ENCODE measurements around the gene ADAMTS12. TPM values are rescaled to one million over a fixed set of nuclear protein-coding genes. Genes with fewer than 3 reads are reported as not detected.

Gene ADAMTS12
- total and polyA plus RNA-seq, 2 of the 8 experiments (the other 6 are each of a cell fraction or from before 2014, with no cell fraction given) = 6.4 to 12.8 TPM

DNA sequence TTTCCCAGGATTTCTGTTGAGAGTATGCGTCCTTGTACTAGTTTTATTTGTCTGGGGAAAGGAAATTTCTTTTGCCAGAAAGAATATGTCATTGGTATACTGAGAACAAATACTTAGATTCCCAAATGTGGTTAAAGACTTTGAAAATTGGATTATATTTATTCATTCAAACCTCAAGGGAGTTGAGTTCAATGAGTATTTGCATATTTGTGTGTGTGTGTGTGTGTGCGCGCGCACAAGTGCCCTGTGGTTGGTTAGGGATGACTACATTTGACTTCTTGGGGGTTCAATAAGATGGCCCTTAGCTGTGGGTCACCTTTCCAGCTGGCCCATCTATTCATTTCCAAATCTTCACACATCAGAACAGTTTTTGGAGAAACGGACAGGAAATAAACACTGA lies 49.3 kb upstream of the ADAMTS12 start:
- no peaks in the 10 kb centered on the region for H3K79me2 ChIP-seq (ENCODE audit: control insufficient read depth in 1 of 2, insufficient read depth in 2 of 2, low read length in 2 of 2)
- no peak overlapping the region for H3K4ac ChIP-seq (replicated peaks; ENCODE audit: insufficient read length, low read depth, low read length)
- no peak overlapping the region for H3K4me3 ChIP-seq (ENCODE audit: extremely low read depth in 1 of 4, insufficient read depth in 2 of 4, low read depth in 3 of 4, low read length in 4 of 4)
- H3K36me3 ChIP-seq (ENCODE audit: control insufficient read depth in 2 of 4, insufficient read depth in 4 of 4, low read length in 3 of 4) = no peaks in the 10 kb centered on the region
- no peak overlapping the region for H2AFZ ChIP-seq (ENCODE audit: low read length)
- no peak overlapping the region for H3K4me2 ChIP-seq (ENCODE audit: insufficient read depth in 1 of 2, low read depth in 2 of 2, low read length in 2 of 2)
- no peak overlapping the region for H2BK12ac ChIP-seq (ENCODE audit: low read depth, low read length)
- FAIRE-seq = no peak
- H2BK5ac ChIP-seq (ENCODE audit: low read depth, low read length) = no peak overlapping the region
- H4K8ac ChIP-seq (ENCODE audit: extremely low read depth, insufficient read depth, low read length) = no peak overlapping the region
- ChIA-PET CTCF (ENCODE audit: partially characterized antibody) (interaction anchor here (1.2 kb wide), 1 partner anchor 358 kb away, joined by 3 read pairs; no protein-coding TSS in a partner anchor), POLR2A (ENCODE audit: partially characterized antibody) (no interaction called here)
- H3K23me2 ChIP-seq (ENCODE audit: low read depth, low read length) = peaks cover 6% of the 10 kb centered on the region
- no peak overlapping the region for H3K27ac ChIP-seq (ENCODE audit: low read depth, low read length)
- no peak for DNase-seq (ENCODE audit: low read depth in 1 of 2, low spot score in 2 of 2)
- H3K56ac ChIP-seq (replicated peaks; ENCODE audit: insufficient read length, low read depth, low read length) = no peak overlapping the region
- H3K9ac ChIP-seq (replicated peaks in 1 of 4; ENCODE audit: extremely low read depth in 1 of 4, low read depth in 3 of 4, low read length in 3 of 4) = no peak overlapping the region
- H2BK20ac ChIP-seq (ENCODE audit: low read length) = no peak overlapping the region
- H3K18ac ChIP-seq (ENCODE audit: extremely low read depth, low read length) = no peak overlapping the region
- no peak overlapping the region for H4K5ac ChIP-seq (ENCODE audit: insufficient read length, low read depth, low read length)
- no peak overlapping the region for H3K23ac ChIP-seq (ENCODE audit: insufficient read length)
- H2BK15ac ChIP-seq (ENCODE audit: low read length) = no peak overlapping the region
- H2BK120ac ChIP-seq (replicated peaks; ENCODE audit: low read depth, low read length) = no peak overlapping the region
- H3K4me1 ChIP-seq (replicated peaks in 1 of 4; ENCODE audit: control insufficient read depth in 3 of 4, insufficient read depth in 4 of 4, low read length in 3 of 4) = peaks cover 0 to 6% (median 3%) of the 10 kb centered on the region in 4 experiments; a peak in 3 of 7 replicates
- H3K79me1 ChIP-seq (ENCODE audit: low read depth, low read length) = no peaks in the 10 kb centered on the region
- TF ChIP-seq SUZ12 (IDR thresholded peaks at IDR 0.05; ENCODE audit: low read length) = no peak
- no peak for TF ChIP-seq POLR2A (IDR thresholded peaks at IDR 0.05; ENCODE audit: control extremely low read depth in 1 of 2, low read depth in 2 of 2, low read length in 2 of 2)
- no peak for TF ChIP-seq BRCA1 (IDR thresholded peaks at IDR 0.05; ENCODE audit: low read depth, low read length)
- no peak for TF ChIP-seq KDM4A (IDR thresholded peaks at IDR 0.05; ENCODE audit: low read depth, low read length, severe bottlenecking)
- TF ChIP-seq RNF2 (IDR thresholded peaks at IDR 0.05; ENCODE audit: borderline replicate concordance, low read depth, low read length, missing control alignments, poor library complexity, severe bottlenecking) = no peak
- no peak for TF ChIP-seq TAF1 (IDR thresholded peaks at IDR 0.05; ENCODE audit: low read depth, low read length)
- no peak for TF ChIP-seq RFX5 (IDR thresholded peaks at IDR 0.05; ENCODE audit: borderline replicate concordance, low read depth, low read length)
- TF ChIP-seq CBX5 (IDR thresholded peaks at IDR 0.05; ENCODE audit: low read depth, low read length) = no peak
- no peak for TF ChIP-seq MAX (IDR thresholded peaks at IDR 0.05)
- no peak for TF ChIP-seq TEAD4 (IDR thresholded peaks at IDR 0.05; ENCODE audit: low read depth, low read length)
- no peak for TF ChIP-seq EZH2 (IDR thresholded peaks at IDR 0.05; ENCODE audit: low read depth, low read length, severe bottlenecking)
- TF ChIP-seq POU5F1 (IDR thresholded peaks at IDR 0.05; ENCODE audit: low read depth, low read length) = no peak
- no peak for TF ChIP-seq SAP30 (IDR thresholded peaks at IDR 0.05; ENCODE audit: insufficient read depth, insufficient replicate concordance, low read length)
- H4K20me1 ChIP-seq (replicated peaks in 1 of 2; ENCODE audit: control insufficient read depth in 1 of 2, insufficient read depth in 2 of 2, low read length in 2 of 2) = no peaks in the 10 kb centered on the region
- H4K91ac ChIP-seq (replicated peaks; ENCODE audit: insufficient read length, low read length) = no peak overlapping the region
- peaks cover 0 to 16% (median 12%) of the 10 kb centered on the region in 4 experiments; a peak in 5 of 7 replicates for H3K27me3 ChIP-seq (replicated peaks in 1 of 4; ENCODE audit: control insufficient read depth in 3 of 4, extremely low read depth in 1 of 4, insufficient read depth in 3 of 4, low read length in 3 of 4)
- 94% methylated on average over 5 of the region's 5 CpGs; no CpG with 5 or more reads in 1 of the 2 experiments for WGBS, 2 experiments (ENCODE audit: extremely low coverage in 1 of 2, insufficient coverage in 1 of 2, insufficient read length in 1 of 2, insufficient replicate concordance in 2 of 2, low coverage in 1 of 2, low lambda C conversion rate in 2 of 2, missing lambda C conversion rate in 1 of 2)
- no peak overlapping the region for H2AK5ac ChIP-seq (ENCODE audit: low read depth, low read length)
- no peaks in the 10 kb centered on the region for H3K9me3 ChIP-seq (ENCODE audit: insufficient read depth in 2 of 2, low read depth in 1 of 2, low read length in 1 of 2)
- H3K14ac ChIP-seq (ENCODE audit: insufficient read length) = no peak overlapping the region

Measured in H1 (cell line).